CD4-positive, alpha-beta T cell (primary cell): Measurements from ENCODE around the gene KRTAP5-9. TPM values are rescaled to one million over a fixed set of nuclear protein-coding genes. Genes with fewer than 3 reads are reported as not detected.
"Not testable (repeated sequence)": the region's sequence is repeated elsewhere in the genome, so short reads cannot be mapped to it uniquely, and the experiment has no call there.

Source experiments
- ATAC-seq: fragments of 200-7000 bp; cut with Tn5 transposase; one replicate; pipeline ENCODE4 v1.10.0; 2022; ENCODE audit warnings: mild to moderate bottlenecking; ENCODE audit not compliant: poor library complexity
- CTCF ChIA-PET: fragments of 350-600 bp; sonication (Branson Sonifier 250); formaldehyde crosslinking; loops from one replicate; lab custom pipeline; 2021; ENCODE audit warnings: antibody characterized with exemption, inconsistent platforms; lab: Charles Lee
- POLR2A ChIA-PET: fragments of 350-600 bp; sonication (Branson Sonifier 250); formaldehyde crosslinking; loops from one replicate; lab custom pipeline; 2021; ENCODE audit warnings: antibody characterized with exemption, inconsistent platforms; lab: Charles Lee
- DNase-seq, 14 experiments: peaks; one replicate each; pipeline ENCODE4 v3.0.0-alpha.2; 2013 to 2020; ENCODE audit warnings: mixed read lengths in 2 of 14
- H3K27ac ChIP-seq, 2 donors: one replicate each; pipeline versions ENCODE4 v1.5.1 to v1.7.0; 2013; ENCODE audit warnings: low read length in 2 of 2, low read depth in 1 of 2, mild to moderate bottlenecking in 1 of 2
- H3K27me3 ChIP-seq, 2 experiments: 1 replicate in 1 of 2; 2 replicates in 1 of 2; pipeline versions ENCODE4 v1.6.1 to v1.7.0; 2013; ENCODE audit warnings: low read length in 2 of 2, control low read depth in 1 of 2, mild to moderate bottlenecking in 1 of 2, moderate library complexity in 1 of 2; ENCODE audit not compliant: insufficient read depth in 2 of 2, control insufficient read depth in 1 of 2
- H3K36me3 ChIP-seq: one replicate; pipeline ENCODE4 v1.6.1; 2013; ENCODE audit warnings: low read length, control low read depth; ENCODE audit not compliant: insufficient read depth
- H3K4me1 ChIP-seq: one replicate; pipeline ENCODE4 v1.6.1; 2013; ENCODE audit warnings: low read length, control low read depth; ENCODE audit not compliant: insufficient read depth
- H3K4me3 ChIP-seq: one replicate; pipeline ENCODE4 v1.5.1; 2013; ENCODE audit warnings: mild to moderate bottlenecking, low read length, moderate library complexity
- H3K9me3 ChIP-seq, 2 experiments: 1 replicate in 1 of 2; 2 replicates in 1 of 2; pipeline versions ENCODE4 v1.6.1 to v1.7.0; 2013; ENCODE audit warnings: low read length in 2 of 2, mild to moderate bottlenecking in 2 of 2, control low read depth in 1 of 2, moderate library complexity in 1 of 2; ENCODE audit not compliant: control insufficient read depth in 1 of 2, insufficient read depth in 1 of 2
- H3K27ac Mint-ChIP-seq: one replicate; pipeline ENCODE4 v1.8.0; 2020; ENCODE audit warnings: mixed read lengths
- H3K27me3 Mint-ChIP-seq: one replicate; pipeline ENCODE4 v1.8.0; 2021; ENCODE audit warnings: mixed read lengths
- H3K36me3 Mint-ChIP-seq: one replicate; pipeline ENCODE4 v1.8.0; 2021; ENCODE audit warnings: low read depth, mixed read lengths
- H3K4me1 Mint-ChIP-seq: one replicate; pipeline ENCODE4 v1.8.0; 2021; ENCODE audit warnings: low read depth, mixed read lengths
- H3K4me3 Mint-ChIP-seq: one replicate; pipeline ENCODE4 v1.8.0; 2020; ENCODE audit warnings: mild to moderate bottlenecking, mixed read lengths
- H3K9me3 Mint-ChIP-seq: one replicate; pipeline ENCODE4 v1.8.0; 2020; ENCODE audit warnings: mixed read lengths
- intact Hi-C, 2 experiments: fragments of 100-400 bp; cut with DNase I in 1 of 2; cut with micrococcal nuclease in 1 of 2; formaldehyde crosslinking; loops; one replicate each; pipeline versions ENCODE4 v1.15.1 to v1.9.0; 2023 to 2025; cut with DNase I, micrococcal nuclease
- total RNA-seq, 174 experiments: library from RNA in 2 of 174; stranded (reverse) in 2 of 174; gene quantifications; one replicate each; pipeline ENCODE4 v1.2.3 and lab custom pipeline; 2021 to 2026
- TF ChIP-seq, protein P1 (sequence below): fragments of 200-600 bp; IDR thresholded peaks from one replicate; pipeline ENCODE4 v1.8.0; 2022; ENCODE audit warnings: antibody characterized with exemption, mild to moderate bottlenecking

KRTAP5-9 gene
- total RNA-seq, 2 experiments from 2014 or later, result 0.28 TPM; not detected in 1

GRCh38 chr11:71527576-71528210 is 20.5 kb upstream of the KRTAP5-9 start:
- ChIA-PET CTCF (no interaction called here), POLR2A (no interaction called here)
- no peaks in the 10 kb centered on the region for H3K36me3 Mint-ChIP-seq
- no peak overlapping the region for H3K4me3 ChIP-seq
- DNase-seq (no peak), ATAC-seq (no peak)
- H3K36me3 ChIP-seq, result no peaks in the 10 kb centered on the region
- no peaks in the 10 kb centered on the region for H3K4me1 Mint-ChIP-seq
- H3K9me3 ChIP-seq, result peaks cover 0 to 3% of the 10 kb centered on the region in 2 experiments
- H3K27me3 ChIP-seq, result peaks cover 0 to 2% of the 10 kb centered on the region in 2 experiments
- no peak overlapping the region for H3K4me3 Mint-ChIP-seq
- H3K9me3 Mint-ChIP-seq, result peaks cover 2% of the 10 kb centered on the region
- H3K27ac Mint-ChIP-seq, result no peak overlapping the region
- intact Hi-C loops, result no loop called here
- TF ChIP-seq, protein P1, sequence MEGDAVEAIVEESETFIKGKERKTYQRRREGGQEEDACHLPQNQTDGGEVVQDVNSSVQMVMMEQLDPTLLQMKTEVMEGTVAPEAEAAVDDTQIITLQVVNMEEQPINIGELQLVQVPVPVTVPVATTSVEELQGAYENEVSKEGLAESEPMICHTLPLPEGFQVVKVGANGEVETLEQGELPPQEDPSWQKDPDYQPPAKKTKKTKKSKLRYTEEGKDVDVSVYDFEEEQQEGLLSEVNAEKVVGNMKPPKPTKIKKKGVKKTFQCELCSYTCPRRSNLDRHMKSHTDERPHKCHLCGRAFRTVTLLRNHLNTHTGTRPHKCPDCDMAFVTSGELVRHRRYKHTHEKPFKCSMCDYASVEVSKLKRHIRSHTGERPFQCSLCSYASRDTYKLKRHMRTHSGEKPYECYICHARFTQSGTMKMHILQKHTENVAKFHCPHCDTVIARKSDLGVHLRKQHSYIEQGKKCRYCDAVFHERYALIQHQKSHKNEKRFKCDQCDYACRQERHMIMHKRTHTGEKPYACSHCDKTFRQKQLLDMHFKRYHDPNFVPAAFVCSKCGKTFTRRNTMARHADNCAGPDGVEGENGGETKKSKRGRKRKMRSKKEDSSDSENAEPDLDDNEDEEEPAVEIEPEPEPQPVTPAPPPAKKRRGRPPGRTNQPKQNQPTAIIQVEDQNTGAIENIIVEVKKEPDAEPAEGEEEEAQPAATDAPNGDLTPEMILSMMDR, result no peak
- no peak overlapping the region for H3K27ac ChIP-seq
- peaks cover 5% of the 10 kb centered on the region for H3K27me3 Mint-ChIP-seq
- no peaks in the 10 kb centered on the region for H3K4me1 ChIP-seq

DNA sequence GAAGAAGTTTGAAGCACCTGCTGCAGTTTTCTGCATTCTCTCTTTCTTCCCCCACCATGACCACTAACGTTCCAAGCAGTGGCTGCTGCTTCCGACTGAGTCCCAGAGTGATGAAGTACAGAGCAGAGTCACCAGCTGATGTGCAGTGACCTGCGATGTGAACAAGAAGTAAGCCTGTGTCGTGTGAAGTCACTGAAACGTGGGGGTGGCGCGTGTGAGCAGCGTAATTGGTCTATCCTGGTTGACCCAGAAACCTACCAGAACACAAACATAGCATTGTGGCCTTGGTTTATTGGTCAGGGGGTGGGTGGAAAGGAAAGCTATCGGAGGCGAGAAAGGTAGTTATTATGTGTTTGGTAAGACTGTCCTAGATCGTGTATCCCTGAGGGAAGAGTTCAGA is 17.6 kb upstream of the KRTAP5-9 start:
- peaks cover 0 to 3% of the 10 kb centered on the region in 2 experiments for H3K9me3 ChIP-seq
- DNase-seq (no peak), ATAC-seq (peak; percentile 34)
- H3K9me3 Mint-ChIP-seq, result no peaks in the 10 kb centered on the region
- no peaks in the 10 kb centered on the region for H3K4me1 Mint-ChIP-seq
- H3K4me3 ChIP-seq, result no peak overlapping the region
- H3K27ac ChIP-seq, result no peak overlapping the region
- H3K27me3 Mint-ChIP-seq, result peaks cover 5% of the 10 kb centered on the region
- H3K36me3 Mint-ChIP-seq, result no peaks in the 10 kb centered on the region
- no peak overlapping the region for H3K27ac Mint-ChIP-seq
- no peak overlapping the region for H3K4me3 Mint-ChIP-seq
- H3K4me1 ChIP-seq, result no peaks in the 10 kb centered on the region
- intact Hi-C loops, result no loop called here
- no peaks in the 10 kb centered on the region for H3K27me3 ChIP-seq
- ChIA-PET POLR2A (no interaction called here), CTCF (no interaction called here)
- H3K36me3 ChIP-seq, result no peaks in the 10 kb centered on the region
- TF ChIP-seq, protein P1, result no peak

DNA sequence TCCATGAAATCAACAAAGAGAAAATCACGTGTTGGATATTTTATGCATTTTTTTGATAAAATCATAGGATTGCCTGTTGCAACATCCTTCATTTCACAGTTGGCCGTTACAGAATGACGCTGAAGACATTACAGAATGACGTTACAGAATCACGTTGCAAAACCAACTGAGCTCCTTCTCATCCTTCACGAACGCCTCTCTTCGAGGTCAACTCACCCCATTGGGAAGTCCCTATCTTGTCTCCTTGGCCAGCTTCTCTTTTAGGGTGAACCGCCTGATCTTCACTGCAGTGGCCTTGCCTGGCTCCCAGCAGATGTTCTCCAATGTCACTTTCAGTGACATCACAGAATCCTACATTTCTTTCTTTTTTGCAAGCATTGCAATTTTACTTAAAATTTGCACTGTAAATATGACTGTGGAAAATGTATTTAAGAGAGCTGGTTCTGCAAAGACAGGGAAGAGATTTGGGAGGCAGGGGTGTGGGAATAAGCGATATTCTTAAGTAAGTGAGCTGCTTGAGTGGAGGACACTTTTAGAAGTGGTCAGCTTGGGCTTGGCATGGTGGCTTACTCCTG is 16.1 kb upstream of the KRTAP5-9 start:
- Mint-ChIP-seq H3K27me3 (no peaks in the 10 kb centered on the region), H3K36me3 (no peaks in the 10 kb centered on the region), H3K4me1 (no peaks in the 10 kb centered on the region), H3K4me3 (no peak overlapping the region), H3K27ac (no peak overlapping the region), H3K9me3 (no peaks in the 10 kb centered on the region)
- H3K4me3 ChIP-seq, result no peak overlapping the region
- TF ChIP-seq, protein P1, result no peak
- no peak overlapping the region for H3K27ac ChIP-seq
- no peak for ATAC-seq
- DNase-seq, result peak in 1 of 14 experiments; percentile 6
- ChIA-PET CTCF (no interaction called here), POLR2A (no interaction called here)
- no peaks in the 10 kb centered on the region for H3K4me1 ChIP-seq
- intact Hi-C loops, result no loop called here
- H3K9me3 ChIP-seq, result no peaks in the 10 kb centered on the region
- H3K27me3 ChIP-seq, result no peaks in the 10 kb centered on the region
- H3K36me3 ChIP-seq, result no peaks in the 10 kb centered on the region

DNA sequence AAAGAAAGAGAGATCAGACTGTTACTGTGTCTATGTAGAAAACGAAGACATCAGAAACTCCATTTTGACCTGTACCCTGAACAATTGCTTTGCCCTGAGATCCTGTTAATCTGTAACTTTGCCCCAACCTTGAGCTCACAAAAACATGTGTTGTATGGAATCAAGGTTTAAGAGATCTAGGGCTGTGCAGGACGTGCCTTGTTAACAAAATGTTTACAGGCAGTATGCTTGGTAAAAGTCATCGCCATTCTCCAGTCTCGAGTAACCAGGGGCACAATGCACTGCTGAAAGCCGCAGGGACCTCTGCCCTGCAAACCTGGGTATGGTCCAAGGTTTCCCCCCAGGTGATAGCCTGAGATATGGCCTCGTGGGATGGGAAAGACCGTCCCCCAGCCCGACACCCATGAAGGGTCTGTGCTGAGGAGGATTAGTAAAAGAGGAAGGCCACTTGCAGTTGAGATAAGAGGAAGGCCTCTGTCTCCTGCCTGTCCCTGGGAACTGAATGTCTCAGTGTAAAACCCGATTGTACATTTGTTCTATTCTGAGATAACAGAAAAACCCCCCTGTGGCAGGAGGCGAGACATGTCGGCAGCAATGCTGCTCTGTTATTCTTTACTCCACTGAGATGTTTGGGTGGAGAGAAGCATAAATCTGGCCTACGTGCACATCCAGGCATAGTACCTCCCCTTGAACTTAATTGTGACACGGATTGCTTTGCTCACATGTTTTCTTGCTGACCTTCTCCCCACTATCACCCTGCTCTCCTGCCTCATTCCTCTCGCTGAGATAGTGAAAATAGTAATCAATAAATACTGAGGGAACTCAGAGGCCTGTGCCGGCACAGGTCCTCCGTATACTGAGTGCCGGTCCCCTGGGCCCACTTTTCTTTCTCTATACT is 13.3 kb upstream of the KRTAP5-9 start:
- H3K36me3 Mint-ChIP-seq, intact Hi-C loops, DNase-seq, H3K4me3 Mint-ChIP-seq, H3K9me3 Mint-ChIP-seq, H3K9me3 ChIP-seq, CTCF ChIA-PET, H3K4me1 ChIP-seq, H3K4me1 Mint-ChIP-seq, H3K27me3 Mint-ChIP-seq, H3K36me3 ChIP-seq, H3K27ac Mint-ChIP-seq, H3K4me3 ChIP-seq, ATAC-seq, H3K27ac ChIP-seq, POLR2A ChIA-PET, H3K27me3 ChIP-seq: not testable (repeated sequence)
